K562 (cell line): ENCODE results near the gene CHST12. TPM values are rescaled to one million over a fixed set of nuclear protein-coding genes. Genes with fewer than 3 reads are reported as not detected.

Source experiments
- ATAC-seq: fragments of 200-7000 bp; cut with Tn5 transposase; 3 replicates; pipeline ENCODE4 v1.9.1; 2020; ENCODE audit warnings: moderate library complexity
- BruUV-seq: library from RNA; stranded (reverse); fragments of 400-500 nt; replicated peaks from 2 replicates; lab custom pipeline; 2021; lab: Mats Ljungman, UMichigan
- CTCF ChIA-PET: fragments of 300-600 bp; formaldehyde crosslinking; extraction: SDS; loops from one replicate; lab custom pipeline; 2021; ENCODE audit warnings: low intra/inter-chr PET ratio; lab: Yijun Ruan, JAX
- POLR2A ChIA-PET: fragments of 300-600, 350-650 bp; sonication (Branson Sonifier 250); formaldehyde crosslinking; extraction: SDS; loops from one replicate; lab custom pipeline; 2021; ENCODE audit warnings: antibody characterized with exemption, inconsistent platforms; lab: Yijun Ruan, JAX
- DNase-seq, 4 experiments: peaks; one replicate each; pipeline versions ENCODE4 v3.0.0 to v3.0.0-alpha.2; 2011 to 2018; ENCODE audit warnings: low spot score in 3 of 4, mixed read lengths in 3 of 4; ENCODE audit errors: extremely low read depth in 1 of 4
- FAIRE-seq: peaks from 2 replicates; lab custom pipeline; 2011; peaks lifted over from hg19 to GRCh38; lab: Jason Lieb, UNC
- H2AFZ ChIP-seq: 2 replicates; pipeline ENCODE4 v1.6.0; 2011; ENCODE audit warnings: low read depth, low read length, control low read depth, inconsistent platforms
- H3K27ac ChIP-seq: fragments of 200-600 bp; 3 replicates; pipeline ENCODE4 v1.8.0; 2011; ENCODE audit warnings: low read depth, mild to moderate bottlenecking, control low read depth, inconsistent platforms, low read length, moderate library complexity, mixed read lengths; ENCODE audit errors: extremely low read depth
- H3K27me3 ChIP-seq, 2 experiments: fragments of 300-600 bp in 1 of 2; 2 replicates in 1 of 2; 3 replicates in 1 of 2; pipeline versions ENCODE4 v1.6.0 to v1.8.0; 2011; ENCODE audit warnings: inconsistent platforms in 2 of 2, low read length in 2 of 2, mild to moderate bottlenecking in 1 of 2, mixed read lengths in 1 of 2, moderate library complexity in 1 of 2; ENCODE audit not compliant: control insufficient read depth in 2 of 2, insufficient read depth in 2 of 2
- H3K36me3 ChIP-seq: fragments of 300-600 bp; 3 replicates; pipeline ENCODE4 v1.8.0; 2011; ENCODE audit warnings: mild to moderate bottlenecking, low read length, inconsistent platforms; ENCODE audit not compliant: control insufficient read depth, insufficient read depth
- H3K4me1 ChIP-seq, 2 experiments: fragments of 200-600 bp in 1 of 2; replicated peaks in 1 of 2; 2 replicates in 1 of 2; 3 replicates in 1 of 2; pipeline versions ENCODE4 v1.5.1 to v1.8.0; 2011; ENCODE audit warnings: inconsistent platforms in 2 of 2, low read length in 2 of 2, mild to moderate bottlenecking in 1 of 2, mixed read lengths in 1 of 2, moderate library complexity in 1 of 2; ENCODE audit not compliant: control insufficient read depth in 2 of 2, insufficient read depth in 2 of 2
- H3K4me2 ChIP-seq: 2 replicates; pipeline ENCODE4 v1.6.1; 2011; ENCODE audit warnings: low read length, control low read depth, inconsistent platforms, mixed read lengths; ENCODE audit not compliant: insufficient read depth
- H3K4me3 ChIP-seq: fragments of 200-600 bp; sonication (generic), shearing (Covaris generic); 2 replicates; pipeline ENCODE4 v1.5.1; 2016; ENCODE audit warnings: control low read depth, inconsistent platforms
- H3K79me2 ChIP-seq: fragments of 200-600 bp; 3 replicates; pipeline ENCODE4 v1.8.0; 2011; ENCODE audit warnings: low read length, inconsistent platforms; ENCODE audit not compliant: control insufficient read depth, insufficient read depth
- H3K9ac ChIP-seq, 2 experiments: 2 replicates each; pipeline versions ENCODE4 v1.6.0 to v1.6.1; 2011; ENCODE audit warnings: low read depth in 2 of 2, low read length in 2 of 2, control low read depth in 1 of 2, inconsistent platforms in 1 of 2, mild to moderate bottlenecking in 1 of 2, mixed read lengths in 1 of 2; ENCODE audit not compliant: insufficient read depth in 1 of 2
- H3K9me1 ChIP-seq: one replicate; pipeline ENCODE4 v1.6.0; 2011; ENCODE audit warnings: inconsistent platforms, mild to moderate bottlenecking, low read length, moderate library complexity; ENCODE audit not compliant: control insufficient read depth, insufficient read depth
- H3K9me3 ChIP-seq: replicated peaks from 2 replicates; pipeline ENCODE4 v1.5.1; 2011; ENCODE audit warnings: low read depth, low read length, inconsistent platforms; ENCODE audit not compliant: control insufficient read depth, insufficient read depth
- H4K20me1 ChIP-seq: replicated peaks from 2 replicates; pipeline ENCODE4 v1.6.1; 2011; ENCODE audit warnings: low read length, inconsistent platforms, mixed read lengths; ENCODE audit not compliant: control insufficient read depth, insufficient read depth
- ETV6 ChIP-seq, 3 experiments: fragments of 150-350 bp in 1 of 3; sonication (generic) in 1 of 3; formaldehyde crosslinking in 1 of 3; IDR thresholded peaks; 2 replicates each; pipeline versions ENCODE4 v1.6.1 to v1.8.0; 2014 to 2022; ENCODE audit warnings: borderline replicate concordance in 2 of 3, low read depth in 2 of 3, antibody characterized with exemption in 1 of 3, low read length in 1 of 3, mild to moderate bottlenecking in 1 of 3, missing genetic modification reagents in 1 of 3
- FOXM1 ChIP-seq, 2 experiments: fragments of 450-650 bp in 1 of 2; sonication (generic) in 1 of 2; formaldehyde crosslinking in 1 of 2; IDR thresholded peaks; 2 replicates each; pipeline versions ENCODE4 v1.6.1 to v1.9.0; 2017 to 2022; ENCODE audit warnings: low read depth in 2 of 2, mild to moderate bottlenecking in 2 of 2, missing genetic modification reagents in 1 of 2, moderate library complexity in 1 of 2
- HMGXB4 ChIP-seq: sonication (generic); formaldehyde crosslinking; IDR thresholded peaks from 2 replicates; pipeline ENCODE4 v1.8.1; 2023; ENCODE audit warnings: mild to moderate bottlenecking, missing genetic modification reagents
- KLF1 ChIP-seq: fragments of 450-650 bp; IDR thresholded peaks from 2 replicates; pipeline ENCODE4 v1.6.1; 2016; ENCODE audit warnings: missing genetic modification characterization, missing compliant biosample characterization
- MYC ChIP-seq, 2 experiments: fragments of 250-450 bp in 1 of 2; sonication (Bioruptor Pico) in 1 of 2; IDR thresholded peaks; 2 replicates each; pipeline versions ENCODE4 v1.5.1 to v1.6.1; 2012 to 2021; ENCODE audit warnings: low read depth in 2 of 2, borderline replicate concordance in 1 of 2, improper control_type of control experiment in 1 of 2, low read length in 1 of 2, mild to moderate bottlenecking in 1 of 2, moderate library complexity in 1 of 2
- NR2C1 ChIP-seq, 2 experiments: fragments of 450-650 bp; IDR thresholded peaks; 2 replicates each; pipeline ENCODE4 v1.6.1; 2017; ENCODE audit warnings: mild to moderate bottlenecking in 2 of 2, antibody characterized with exemption in 1 of 2, inconsistent platforms in 1 of 2, missing compliant biosample characterization in 1 of 2, missing genetic modification characterization in 1 of 2
- PRDM10 ChIP-seq: fragments of 450-650 bp; IDR thresholded peaks from 2 replicates; pipeline ENCODE4 v1.6.1; 2018; ENCODE audit not compliant: partially characterized antibody
- RBM22 ChIP-seq: fragments of 200-400 bp; formaldehyde crosslinking; IDR thresholded peaks from 2 replicates; pipeline ENCODE4 v1.6.1; 2018; ENCODE audit warnings: low read length, low read depth; ENCODE audit not compliant: poor library complexity, severe bottlenecking
- ZNF311 ChIP-seq: fragments of 250-450 bp; sonication (Bioruptor Pico); IDR thresholded peaks from 2 replicates; pipeline ENCODE4 v1.4.0; 2020; ENCODE audit warnings: mild to moderate bottlenecking, moderate library complexity
- WGBS: fragments of 100-300 bp; shearing (Covaris generic); methylation state at CpG from one replicate; pipeline ENCODE4 v1.1.6; 2016; ENCODE audit warnings: low coverage, mixed read lengths; ENCODE audit not compliant: insufficient coverage; ENCODE audit errors: missing lambda C conversion rate; 5-methylcytosine and 5-hydroxymethylcytosine counted together
- in situ Hi-C: fragments of 300-500 bp; cut with MboI; formaldehyde crosslinking; loops from 4 replicates; pipeline ENCODE4 v1.15.0; 2018; ENCODE audit warnings: inconsistent platforms, mixed read lengths
- intact Hi-C: fragments of 100-400 bp; cut with micrococcal nuclease; formaldehyde crosslinking; loops from 2 replicates; pipeline ENCODE4 v1.14.2; 2022
- polyA plus RNA-seq, 8 experiments: library from polyadenylated mRNA; depleted of rRNA in 4 of 8; stranded (reverse) in 5 of 8; unstranded in 3 of 8; fragments of >200 nt; fragmentation: Nextera tagmentation in 2 of 8; fragmentation: Illumina TruSeq in 1 of 8; extraction: Ambion mirVana in 2 of 8; extraction: Trizol in 1 of 8; gene quantifications; 2 replicates each; pipeline versions ENCODE4 v1.2.1 to v1.2.3, GENCODE V29; 2011 to 2014; ENCODE audit warnings: inconsistent platforms in 1 of 8, missing spikeins in 1 of 8
- total RNA-seq, 7 experiments: library from RNA; depleted of rRNA in 6 of 7; stranded (reverse); fragments of >200 nt in 6 of 7; fragmentation: Illumina TruSeq in 2 of 7; extraction: Trizol in 2 of 7; gene quantifications; 2 replicates each; pipeline versions ENCODE4 v1.2.1 to v1.2.3, GENCODE V29; 2011 to 2021; ENCODE audit warnings: low replicate concordance in 1 of 7

CHST12 gene
- total and polyA plus RNA-seq, 9 of the 15 experiments (the other 6 are each of a cell fraction or from before 2014, with no cell fraction given): 0.18 to 19.8 (median 3.6) TPM

GRCh38 chr7:2354186-2354938 is 49.0 kb upstream of the CHST12 start, which contains the start of gene EIF3B (continued):
- TF ChIP-seq ZNF311: no peak
- peak; percentile 87; the same call in 1 of the 2 replicates for TF ChIP-seq KLF1 (tag)
- TF ChIP-seq MYC (IDR thresholded peaks at IDR 0.05; ENCODE audit: low read depth, low read length): peak; percentile 99
- TF ChIP-seq MYC (CRISPR knock-in tag; IDR thresholded peaks at IDR 0.05; ENCODE audit: borderline replicate concordance, low read depth): peak; percentile 87; the same call in 1 of the 2 replicates
- peak; percentile 94 for TF ChIP-seq FOXM1 (IDR thresholded peaks at IDR 0.05; ENCODE audit: low read depth)
- TF ChIP-seq FOXM1 (CRISPR knock-in tag; IDR thresholded peaks at IDR 0.05; ENCODE audit: low read depth): no peak; the same call in 1 of the 2 replicates

- peak overlapping the region; percentile 94 to 100 for H3K9ac ChIP-seq
- POLR2A ChIA-PET: interaction anchor here (0.6 to 1.9 kb wide), 23 partner anchors 9 to 788 kb away, joined by 3 to 14 read pairs (median 3); partner anchors contain the start of gene MAD1L1
- TF ChIP-seq HMGXB4 (no peak), ETV6 (IDR thresholded peaks at IDR 0.05; ENCODE audit: borderline replicate concordance in 1 of 2, low read depth in 2 of 2, low read length in 1 of 2) (no peak), ETV6 (CRISPR knock-in tag; IDR thresholded peaks at IDR 0.05; ENCODE audit: borderline replicate concordance) (peak; percentile 38; the same call in 1 of the 2 replicates), NR2C1 (IDR thresholded peaks at IDR 0.05) (no peak), NR2C1 (tag; IDR thresholded peaks at IDR 0.05) (0 out of 2 replicates have a peak, but pooled peaks have one; percentile 16), RBM22 (peak; percentile 62), PRDM10 (peak; percentile 40)
Observed at GRCh38 chr7:2354939-2355704, 48.3 kb upstream of the CHST12 start.

More at GRCh38 chr7:2354939-2355704, 48.3 kb upstream of the CHST12 start:
- Histone ChIP-seq H3K4me1 (peaks cover 18 to 41% of the 10 kb centered on the region in 2 experiments; a peak in 4 of 5 replicates), H3K9me3 (no peaks in the 10 kb centered on the region), H4K20me1 (peaks cover 46% of the 10 kb centered on the region), H3K9me1 (no peaks in the 10 kb centered on the region), H3K36me3 (peaks cover 45% of the 10 kb centered on the region), H3K27me3 (no peaks in the 10 kb centered on the region), H3K4me2 (peak overlapping the region; percentile 92), H3K4me3 (peak overlapping the region; percentile 93), H3K27ac (peak overlapping the region; percentile 100), H2AFZ (peak overlapping the region; percentile 18; the same call in 1 of the 2 replicates), H3K79me2 (peaks cover 68% of the 10 kb centered on the region)
- in situ Hi-C loops: no loop called here
- FAIRE-seq (no peak), ATAC-seq (peak; percentile 30), DNase-seq (peak; percentile 32 to 84 (median 67))
- CTCF ChIA-PET: no interaction called here
- intact Hi-C loops: loop anchor here (5.0 kb wide), 1 partner anchor 253 kb away; no protein-coding TSS in a partner anchor
- 1% methylated on average over 81 of the region's 92 CpGs for WGBS
- no TSS peak for BruUV-seq
